C4-2B (cell line): Measurements from ENCODE around the gene EPHA6.

ENCODE experiments used
- H3K27ac ChIP-seq: fragments of 450-650 bp; 2 replicates; pipeline ENCODE4 v1.5.1; 2017
- ZFX ChIP-seq: fragments of 450-650 bp; IDR thresholded peaks from 2 replicates; pipeline ENCODE4 v1.6.1; 2017
- TF ChIP-seq, protein P1 (sequence below): fragments of 450-650 bp; conservative IDR thresholded peaks from 2 replicates; pipeline ENCODE4 v1.5.1; 2017; ENCODE audit warnings: mild to moderate bottlenecking

Gene EPHA6

GRCh38 chr3:97388774-97389173 is 574.4 kb downstream of the EPHA6 start:
- no peak overlapping the region for H3K27ac ChIP-seq
- no peak for TF ChIP-seq ZFX
- TF ChIP-seq, protein P1, sequence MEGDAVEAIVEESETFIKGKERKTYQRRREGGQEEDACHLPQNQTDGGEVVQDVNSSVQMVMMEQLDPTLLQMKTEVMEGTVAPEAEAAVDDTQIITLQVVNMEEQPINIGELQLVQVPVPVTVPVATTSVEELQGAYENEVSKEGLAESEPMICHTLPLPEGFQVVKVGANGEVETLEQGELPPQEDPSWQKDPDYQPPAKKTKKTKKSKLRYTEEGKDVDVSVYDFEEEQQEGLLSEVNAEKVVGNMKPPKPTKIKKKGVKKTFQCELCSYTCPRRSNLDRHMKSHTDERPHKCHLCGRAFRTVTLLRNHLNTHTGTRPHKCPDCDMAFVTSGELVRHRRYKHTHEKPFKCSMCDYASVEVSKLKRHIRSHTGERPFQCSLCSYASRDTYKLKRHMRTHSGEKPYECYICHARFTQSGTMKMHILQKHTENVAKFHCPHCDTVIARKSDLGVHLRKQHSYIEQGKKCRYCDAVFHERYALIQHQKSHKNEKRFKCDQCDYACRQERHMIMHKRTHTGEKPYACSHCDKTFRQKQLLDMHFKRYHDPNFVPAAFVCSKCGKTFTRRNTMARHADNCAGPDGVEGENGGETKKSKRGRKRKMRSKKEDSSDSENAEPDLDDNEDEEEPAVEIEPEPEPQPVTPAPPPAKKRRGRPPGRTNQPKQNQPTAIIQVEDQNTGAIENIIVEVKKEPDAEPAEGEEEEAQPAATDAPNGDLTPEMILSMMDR, result no peak

DNA sequence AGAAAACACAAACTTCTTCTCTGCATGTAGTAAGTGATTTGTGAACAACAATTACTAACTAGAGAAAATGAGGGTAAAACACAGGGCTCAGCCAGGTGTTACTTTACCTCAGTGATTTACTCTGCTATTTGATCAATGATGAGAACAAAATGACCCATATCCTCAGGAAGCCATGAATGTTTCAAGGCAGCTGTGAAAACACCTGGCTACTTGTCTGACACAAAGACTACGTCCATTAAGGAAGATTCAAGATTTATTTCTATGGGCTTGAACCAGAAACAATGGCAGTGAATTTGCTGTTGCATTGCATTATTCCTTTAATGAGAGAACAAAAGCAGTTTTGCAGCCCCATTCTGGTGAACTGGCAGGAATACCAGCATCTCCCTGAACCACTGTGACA is 575.5 kb downstream of the EPHA6 start:
- TF ChIP-seq ZFX, result no peak
- TF ChIP-seq, protein P1, result no peak
- H3K27ac ChIP-seq, result no peak overlapping the region

DNA sequence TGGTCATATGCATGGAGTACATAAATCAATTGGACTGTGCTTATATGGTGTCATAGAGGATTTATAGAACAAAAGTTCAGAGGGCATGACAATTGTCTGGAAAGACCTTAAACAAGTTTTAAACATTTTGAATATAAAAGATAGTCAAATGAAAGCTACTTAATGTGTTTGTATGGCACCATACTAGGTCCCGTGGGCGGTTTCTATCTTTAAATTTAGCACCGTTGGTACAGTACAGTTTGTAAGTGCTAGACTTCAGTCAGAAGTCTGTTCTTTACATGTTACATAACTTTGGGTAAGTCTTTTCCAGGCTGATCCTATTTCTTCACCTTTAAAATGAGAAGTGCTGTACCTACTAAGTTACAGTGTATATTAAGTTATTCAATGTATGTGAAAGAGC is 576.8 kb downstream of the EPHA6 start:
- no peak overlapping the region for H3K27ac ChIP-seq
- TF ChIP-seq ZFX, result no peak
- TF ChIP-seq, protein P1, result no peak

GRCh38 chr3:97409612-97410011 is 595.2 kb downstream of the EPHA6 start:
- H3K27ac ChIP-seq, result no peak overlapping the region
- TF ChIP-seq, protein P1, result no peak
- TF ChIP-seq ZFX, result no peak

DNA sequence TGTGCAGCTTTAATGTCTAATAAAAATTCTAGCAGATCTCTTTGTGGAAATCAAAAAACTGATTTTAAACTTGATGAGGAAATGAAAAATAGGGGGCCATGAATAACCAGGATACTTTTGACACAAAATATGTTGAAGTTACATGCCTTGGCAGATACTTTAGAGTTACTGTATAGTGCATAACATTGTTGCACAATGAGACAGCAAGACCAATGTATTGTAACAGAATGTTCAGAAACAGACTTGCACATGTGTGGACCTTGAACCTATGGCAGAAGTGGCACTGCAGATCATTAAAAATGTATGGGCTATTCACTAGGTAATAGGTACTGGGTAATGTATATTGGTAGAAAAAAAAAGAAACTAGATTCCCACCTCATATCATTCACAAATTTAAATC is 607.2 kb downstream of the EPHA6 start:
- no peak overlapping the region for H3K27ac ChIP-seq
- TF ChIP-seq, protein P1, result no peak
- TF ChIP-seq ZFX, result no peak

DNA sequence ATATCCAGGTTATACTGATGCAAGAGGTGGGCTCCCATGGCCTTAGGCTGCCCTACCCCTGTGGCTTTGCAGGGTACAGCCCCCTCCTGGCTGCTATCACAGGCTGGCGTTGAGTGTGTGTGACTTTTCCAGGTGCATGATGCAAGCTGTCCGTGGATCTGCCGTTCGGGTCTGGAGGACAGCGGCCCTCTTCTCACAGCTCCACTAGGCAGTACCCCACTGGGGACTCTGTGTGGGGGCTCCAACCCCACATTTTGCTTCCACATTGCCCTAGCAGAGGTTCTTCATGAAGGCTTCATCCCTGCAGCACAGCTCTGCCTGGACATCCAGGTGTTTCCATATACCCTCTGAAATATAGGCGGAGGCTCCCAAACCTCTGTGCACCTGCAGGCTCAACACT is 610.6 kb downstream of the EPHA6 start:
- no peak overlapping the region for H3K27ac ChIP-seq
- no peak for TF ChIP-seq ZFX
- TF ChIP-seq, protein P1, result no peak

- TF ChIP-seq ZFX, result no peak
- TF ChIP-seq, protein P1, result no peak
- H3K27ac ChIP-seq, result no peak overlapping the region
These were observed 616.2 kb downstream of the EPHA6 start for GRCh38 chr3:97430601-97431000.
